ENCODE measurements around the gene CAMKK2. TPM values are rescaled to one million over a fixed set of nuclear protein-coding genes. Genes with fewer than 3 reads are reported as not detected.

CAMKK2 gene
- total and polyA plus RNA-seq, 2 donors from 2014 or later, result 16.3 to 35.6 TPM

- no peaks in the 10 kb centered on the region for H3K4me1 ChIP-seq (ENCODE audit: control insufficient read depth in 2 of 3, insufficient read depth in 2 of 3, low read depth in 1 of 3, low read length in 3 of 3)
- no peak for FAIRE-seq
- no peak overlapping the region for H3K4me3 ChIP-seq (ENCODE audit: low read length in 3 of 3)
- no peak for DNase-seq
- H3K36me3 ChIP-seq (ENCODE audit: control insufficient read depth in 2 of 3, insufficient read depth in 3 of 3, low read length in 3 of 3), result peaks cover 2 to 32% (median 20%) of the 10 kb centered on the region in 3 donors
- no peaks in the 10 kb centered on the region for H3K9me3 ChIP-seq (ENCODE audit: control insufficient read depth in 2 of 3, insufficient read depth in 1 of 3, low read length in 3 of 3)
- intact Hi-C loops (cut with DNase I), result no loop called here
- H3K9ac ChIP-seq (ENCODE audit: low read length in 3 of 3), result no peak overlapping the region
- no peak overlapping the region for H3K27ac ChIP-seq (ENCODE audit: low read depth in 2 of 2, low read length in 2 of 2)
- H3K27me3 ChIP-seq (ENCODE audit: control insufficient read depth, insufficient read depth, low read length), result no peaks in the 10 kb centered on the region
- TF ChIP-seq CTCF (IDR thresholded peaks at IDR 0.05; ENCODE audit: borderline replicate concordance, extremely low read depth, insufficient read depth), result no peak
Observed at GRCh38 chr12:121246893-121247557, 49.5 kb downstream of the CAMKK2 start.

GRCh38 chr12:121245951-121246350, 50.6 kb downstream of the CAMKK2 start:
- no peak for DNase-seq
- Histone ChIP-seq H3K27me3 (ENCODE audit: control insufficient read depth, insufficient read depth, low read length) (no peaks in the 10 kb centered on the region), H3K4me1 (ENCODE audit: control insufficient read depth in 2 of 3, insufficient read depth in 2 of 3, low read depth in 1 of 3, low read length in 3 of 3) (peaks cover 0 to 4% (median 0%) of the 10 kb centered on the region in 3 donors), H3K36me3 (ENCODE audit: control insufficient read depth in 2 of 3, insufficient read depth in 3 of 3, low read length in 3 of 3) (peaks cover 0 to 32% (median 18%) of the 10 kb centered on the region in 3 donors), H3K4me3 (ENCODE audit: low read length in 3 of 3) (no peak overlapping the region), H3K27ac (ENCODE audit: low read depth in 2 of 2, low read length in 2 of 2) (no peak overlapping the region), H3K9me3 (ENCODE audit: control insufficient read depth in 2 of 3, insufficient read depth in 1 of 3, low read length in 3 of 3) (no peaks in the 10 kb centered on the region), H3K9ac (ENCODE audit: low read length in 3 of 3) (no peak overlapping the region)
- TF ChIP-seq CTCF (IDR thresholded peaks at IDR 0.05; ENCODE audit: borderline replicate concordance, extremely low read depth, insufficient read depth), result no peak
- FAIRE-seq, result no peak
- intact Hi-C loops (cut with DNase I), result no loop called here

- Histone ChIP-seq H3K9me3 (ENCODE audit: control insufficient read depth in 2 of 3, insufficient read depth in 1 of 3, low read length in 3 of 3) (no peaks in the 10 kb centered on the region), H3K27ac (ENCODE audit: low read depth in 2 of 2, low read length in 2 of 2) (no peak overlapping the region), H3K36me3 (ENCODE audit: control insufficient read depth in 2 of 3, insufficient read depth in 3 of 3, low read length in 3 of 3) (peaks cover 0 to 28% (median 15%) of the 10 kb centered on the region in 3 donors), H3K4me1 (ENCODE audit: control insufficient read depth in 2 of 3, insufficient read depth in 2 of 3, low read depth in 1 of 3, low read length in 3 of 3) (peaks cover 0 to 4% (median 0%) of the 10 kb centered on the region in 3 donors), H3K4me3 (ENCODE audit: low read length in 3 of 3) (no peak overlapping the region), H3K27me3 (ENCODE audit: control insufficient read depth, insufficient read depth, low read length) (no peaks in the 10 kb centered on the region), H3K9ac (ENCODE audit: low read length in 3 of 3) (no peak overlapping the region)
- no peak for FAIRE-seq
- DNase-seq, result no peak
- no peak for TF ChIP-seq CTCF (IDR thresholded peaks at IDR 0.05; ENCODE audit: borderline replicate concordance, extremely low read depth, insufficient read depth)
- intact Hi-C loops (cut with DNase I), result no loop called here
Observed at GRCh38 chr12:121245031-121245430, 51.5 kb downstream of the CAMKK2 start.

Measured in kidney (tissue), 14 donors.